WTC11 (cell line): ENCODE data around the gene PRTN3. TPM values are rescaled to one million over a fixed set of nuclear protein-coding genes. Genes with fewer than 3 reads are reported as not detected.
"Not testable (repeated sequence)": the region's sequence is repeated elsewhere in the genome, so short reads cannot be mapped to it uniquely, and the experiment has no call there.

Experiments
- ATAC-seq: fragments of 200-7000 bp; cut with Tn5 transposase; 2 replicates; pipeline ENCODE4 v1.10.0; 2021; ENCODE audit warnings: mild to moderate bottlenecking, moderate library complexity
- CTCF ChIA-PET: fragments of 300-600 bp; sonication (Branson Sonifier 250); formaldehyde crosslinking; loops from one replicate; lab custom pipeline; 2021; ENCODE audit warnings: antibody characterized with exemption; lab: Charles Lee
- POLR2A ChIA-PET: fragments of 350-600 bp; sonication (Branson Sonifier 250); formaldehyde crosslinking; loops from one replicate; lab custom pipeline; 2021; ENCODE audit warnings: antibody characterized with exemption; lab: Charles Lee
- DNase-seq: peaks from one replicate; pipeline ENCODE4 v3.0.0; 2021; ENCODE audit warnings: low spot score
- H3K27ac Mint-ChIP-seq: 2 replicates; pipeline ENCODE4 v1.8.0; 2021; ENCODE audit warnings: mixed read lengths
- H3K27me3 Mint-ChIP-seq: 2 replicates; pipeline ENCODE4 v1.8.0; 2021; ENCODE audit warnings: low read depth, mild to moderate bottlenecking, moderate library complexity, mixed read lengths
- H3K36me3 Mint-ChIP-seq: 2 replicates; pipeline ENCODE4 v1.8.0; 2021; ENCODE audit warnings: mixed read lengths
- H3K4me1 Mint-ChIP-seq: 2 replicates; pipeline ENCODE4 v1.8.0; 2022; ENCODE audit warnings: mixed read lengths
- H3K4me3 Mint-ChIP-seq: 2 replicates; pipeline ENCODE4 v1.8.0; 2021; ENCODE audit warnings: mild to moderate bottlenecking, moderate library complexity, mixed read lengths
- H3K9me3 Mint-ChIP-seq: 2 replicates; pipeline ENCODE4 v1.8.0; 2021; ENCODE audit warnings: mixed read lengths
- ATF6 ChIP-seq: sonication (generic); formaldehyde crosslinking; IDR thresholded peaks from 2 replicates; pipeline ENCODE4 v1.8.1; 2023; ENCODE audit warnings: mild to moderate bottlenecking, missing genetic modification reagents
- CREM ChIP-seq: sonication (generic); formaldehyde crosslinking; IDR thresholded peaks from 2 replicates; pipeline ENCODE4 v1.8.1; 2022; ENCODE audit warnings: mild to moderate bottlenecking, missing genetic modification reagents, moderate library complexity
- ESRRA ChIP-seq: sonication (generic); formaldehyde crosslinking; IDR thresholded peaks from 2 replicates; pipeline ENCODE4 v1.8.1; 2022; ENCODE audit warnings: mild to moderate bottlenecking, missing genetic modification reagents, borderline replicate concordance
- GABPB1 ChIP-seq: sonication (generic); formaldehyde crosslinking; IDR thresholded peaks from 2 replicates; pipeline ENCODE4 v1.8.1; 2023; ENCODE audit warnings: mild to moderate bottlenecking, missing genetic modification reagents
- IRF2 ChIP-seq: sonication (generic); formaldehyde crosslinking; IDR thresholded peaks from 2 replicates; pipeline ENCODE4 v1.8.0; 2022; ENCODE audit warnings: low read depth, missing genetic modification reagents, borderline replicate concordance
- JAZF1 ChIP-seq: fragments of 250-450 bp; sonication (Bioruptor Pico); IDR thresholded peaks from 2 replicates; pipeline ENCODE4 v1.9.0; 2021; ENCODE audit warnings: moderate library complexity, mild to moderate bottlenecking, inconsistent platforms
- MAX ChIP-seq: sonication (generic); formaldehyde crosslinking; IDR thresholded peaks from 2 replicates; pipeline ENCODE4 v1.8.0; 2022; ENCODE audit warnings: mild to moderate bottlenecking, missing genetic modification reagents
- NFE2L1 ChIP-seq: sonication (generic); formaldehyde crosslinking; IDR thresholded peaks from 2 replicates; pipeline ENCODE4 v1.8.1; 2023; ENCODE audit warnings: missing genetic modification reagents
- NFYB ChIP-seq: sonication (generic); formaldehyde crosslinking; conservative IDR thresholded peaks from 2 replicates; pipeline ENCODE4 v1.8.0; 2022; ENCODE audit warnings: low read depth, missing genetic modification reagents
- OVOL2 ChIP-seq: fragments of 250-450 bp; sonication (Bioruptor Pico); IDR thresholded peaks from 2 replicates; pipeline ENCODE4 v1.9.0; 2021; ENCODE audit warnings: mild to moderate bottlenecking, borderline replicate concordance
- PREB ChIP-seq: sonication (generic); formaldehyde crosslinking; IDR thresholded peaks from 2 replicates; pipeline ENCODE4 v1.8.1; 2022; ENCODE audit warnings: mild to moderate bottlenecking, missing genetic modification reagents, moderate library complexity, borderline replicate concordance
- RORB ChIP-seq: fragments of 250-450 bp; sonication (Bioruptor Pico); IDR thresholded peaks from 2 replicates; pipeline ENCODE4 v1.9.0; 2021; ENCODE audit warnings: mild to moderate bottlenecking
- SOX15 ChIP-seq: fragments of 250-450 bp; sonication (Bioruptor Pico); IDR thresholded peaks from 2 replicates; pipeline ENCODE4 v1.9.0; 2021; ENCODE audit warnings: mild to moderate bottlenecking
- SP1 ChIP-seq: sonication (generic); formaldehyde crosslinking; conservative IDR thresholded peaks from 2 replicates; pipeline ENCODE4 v1.8.1; 2022; ENCODE audit warnings: missing genetic modification reagents
- TEAD4 ChIP-seq: sonication (generic); formaldehyde crosslinking; IDR thresholded peaks from 2 replicates; pipeline ENCODE4 v1.8.0; 2022; ENCODE audit warnings: mild to moderate bottlenecking, missing genetic modification reagents
- TP53 ChIP-seq: sonication (generic); formaldehyde crosslinking; IDR thresholded peaks from 2 replicates; pipeline ENCODE4 v1.8.1; 2023; ENCODE audit warnings: mild to moderate bottlenecking, missing genetic modification reagents
- USF2 ChIP-seq: sonication (generic); formaldehyde crosslinking; IDR thresholded peaks from 2 replicates; pipeline ENCODE4 v1.8.1; 2023; ENCODE audit warnings: mild to moderate bottlenecking, missing genetic modification reagents, moderate library complexity
- ZBTB43 ChIP-seq: sonication (generic); formaldehyde crosslinking; IDR thresholded peaks from 2 replicates; pipeline ENCODE4 v1.8.1; 2023; ENCODE audit warnings: mild to moderate bottlenecking, missing genetic modification reagents
- ZNF121 ChIP-seq: sonication (generic); formaldehyde crosslinking; IDR thresholded peaks from 2 replicates; pipeline ENCODE4 v1.8.0; 2023; ENCODE audit warnings: missing genetic modification reagents
- ZNF263 ChIP-seq: sonication (generic); formaldehyde crosslinking; IDR thresholded peaks from 2 replicates; pipeline ENCODE4 v1.8.1; 2022; ENCODE audit warnings: low read depth, mild to moderate bottlenecking, moderate library complexity, missing genetic modification reagents
- ZNF671 ChIP-seq: fragments of 250-450 bp; sonication (Bioruptor Pico); IDR thresholded peaks from 2 replicates; pipeline ENCODE4 v1.8.0; 2021; ENCODE audit warnings: mild to moderate bottlenecking
- total RNA-seq: library from RNA; stranded (reverse); gene quantifications from 3 replicates; pipeline ENCODE4 v1.2.3, GENCODE V29; 2021

The PRTN3 gene
- total RNA-seq, 1 experiment from 2014 or later = 0.61 TPM

- TF ChIP-seq TP53 (CRISPR knock-in tag) (no peak), JAZF1 (CRISPR knock-in tag) (no peak), ESRRA (CRISPR knock-in tag) (no peak)
- TF ChIP-seq, all 79 proteins: peak for 0
Measured at GRCh38 chr19:890831-891230, 50.0 kb downstream of the PRTN3 start.

GRCh38 chr19:891421-892200 is 50.8 kb downstream of the PRTN3 start:
- POLR2A ChIA-PET, H3K4me1 Mint-ChIP-seq, ATAC-seq, DNase-seq, H3K9me3 Mint-ChIP-seq, H3K36me3 Mint-ChIP-seq, H3K27ac Mint-ChIP-seq, H3K27me3 Mint-ChIP-seq: not testable (repeated sequence)
- CTCF ChIA-PET = interaction anchor here (2.3 kb wide), 1 partner anchor 28 kb away, joined by 8 read pairs; no protein-coding TSS in a partner anchor
- peak overlapping the region; percentile 72 for H3K4me3 Mint-ChIP-seq

More at GRCh38 chr19:890831-891230, 50.0 kb downstream of the PRTN3 start:
- Mint-ChIP-seq H3K27me3 (peaks cover 3% of the 10 kb centered on the region; the same call in 1 of the 2 replicates), H3K27ac (peak overlapping the region; percentile 76; the same call in 1 of the 2 replicates), H3K36me3 (no peaks in the 10 kb centered on the region; the same call in 1 of the 2 replicates), H3K4me1 (no peaks in the 10 kb centered on the region), H3K9me3 (no peaks in the 10 kb centered on the region), H3K4me3 (peak overlapping the region; percentile 49)
- DNase-seq = no peak
- CTCF ChIA-PET = no interaction called here
- POLR2A ChIA-PET = no interaction called here
- ATAC-seq = no peak

GRCh38 chr19:892243-892893 is 51.6 kb downstream of the PRTN3 start:
- peak; percentile 56 for DNase-seq
- no peak overlapping the region for H3K27ac Mint-ChIP-seq
- no peak for TF ChIP-seq OVOL2
- peak; percentile 52 for ATAC-seq
- peak overlapping the region; percentile 72 for H3K4me3 Mint-ChIP-seq
- ChIA-PET CTCF (interaction anchor here (1.2 to 2.3 kb wide), 2 partner anchors 27 to 29 kb away, joined by 3 to 8 read pairs; no protein-coding TSS in a partner anchor), POLR2A (no interaction called here)
- no peaks in the 10 kb centered on the region for H3K9me3 Mint-ChIP-seq
- peaks cover 3% of the 10 kb centered on the region; the same call in 1 of the 2 replicates for H3K27me3 Mint-ChIP-seq
- no peaks in the 10 kb centered on the region for H3K4me1 Mint-ChIP-seq
- H3K36me3 Mint-ChIP-seq = no peaks in the 10 kb centered on the region; the same call in 1 of the 2 replicates

GRCh38 chr19:892894-893689 is 52.3 kb downstream of the PRTN3 start, which contains the start of the genes MED16 and RNU6-9:
Gene MED16 (minus strand): TSS chr19:893187. CDS start chr19:891131, 2,056 bp downstream.
Gene RNU6-9 (plus strand): TSS chr19:893484.
- Mint-ChIP-seq H3K9me3 (no peaks in the 10 kb centered on the region), H3K27me3 (peaks cover 3% of the 10 kb centered on the region; the same call in 1 of the 2 replicates), H3K4me3 (peak within 1 kb of the TSS; percentile 75), H3K36me3 (peaks cover 3% of the 10 kb centered on the region; the same call in 1 of the 2 replicates), H3K4me1 (no peaks in the 10 kb centered on the region), H3K27ac (peak within 1 kb of the TSS; percentile 100)
- ATAC-seq (peak; percentile 85), DNase-seq (peak; percentile 92)
- CTCF ChIA-PET = interaction anchor here (0.6 to 2.3 kb wide), 3 partner anchors 20 to 29 kb away, joined by 3 to 8 read pairs (median 4); no protein-coding TSS in a partner anchor
- POLR2A ChIA-PET = interaction anchor here (0.5 kb wide), 1 partner anchor 132 kb away, joined by 6 read pairs; no protein-coding TSS in a partner anchor
- no peak for TF ChIP-seq GABPB1 (CRISPR knock-in tag)
- no peak for TF ChIP-seq NFYB (CRISPR knock-in tag)
- no peak for TF ChIP-seq ZNF263 (CRISPR knock-in tag)
- TF ChIP-seq CREM (CRISPR knock-in tag) = no peak
- TF ChIP-seq USF2 (CRISPR knock-in tag) = no peak
- TF ChIP-seq NFE2L1 = no peak
- no peak for TF ChIP-seq TEAD4 (CRISPR knock-in tag)
- TF ChIP-seq ZNF121 = peak; percentile 84
- no peak for TF ChIP-seq SOX15 (CRISPR knock-in tag)
- peak; percentile 79 for TF ChIP-seq SP1 (CRISPR knock-in tag)
- TF ChIP-seq PREB (CRISPR knock-in tag) = no peak
- TF ChIP-seq ZBTB43 (CRISPR knock-in tag) = no peak
- TF ChIP-seq ATF6 (CRISPR knock-in tag) = no peak
- no peak for TF ChIP-seq ZNF671 (CRISPR knock-in tag)
- no peak for TF ChIP-seq IRF2
- TF ChIP-seq MAX (CRISPR knock-in tag) = peak; percentile 54; the same call in 1 of the 2 replicates
- TF ChIP-seq RORB (CRISPR knock-in tag) = 0 out of 2 replicates have a peak, but pooled peaks have one; percentile 71
